Vagina (tissue), 2 donors: ENCODE results near the gene CPLANE1. TPM values are rescaled to one million over a fixed set of nuclear protein-coding genes. Genes with fewer than 3 reads are reported as not detected.
A peak's percentile ranks its signal among the peaks of the same experiment; 100 is the strongest.
"Not testable (repeated sequence)": the region's sequence is repeated elsewhere in the genome, so short reads cannot be mapped to it uniquely, and the experiment has no call there.

Experiments used
- DNase-seq, 2 donors: peaks; one replicate each; pipeline ENCODE4 v3.0.0-alpha.2; 2017; ENCODE audit errors: extremely low spot score in 2 of 2
- H3K27ac ChIP-seq: fragments of 200-600 bp; sonication (generic); one replicate; pipeline ENCODE4 v1.5.1; 2019
- H3K27me3 ChIP-seq: fragments of 200-600 bp; sonication (generic); one replicate; pipeline ENCODE4 v1.5.1; 2019
- H3K36me3 ChIP-seq, 2 donors: fragments of 200-600 bp; sonication (generic); one replicate each; pipeline ENCODE4 v1.5.1; 2017 to 2019
- H3K4me1 ChIP-seq: fragments of 200-600 bp; sonication (generic); one replicate; pipeline ENCODE4 v1.5.1; 2019
- H3K4me3 ChIP-seq, 2 donors: fragments of 200-600 bp; sonication (generic); 1 replicate in 1 of 2; 2 replicates in 1 of 2; pipeline ENCODE4 v1.5.1; 2016 to 2019
- H3K9me3 ChIP-seq: fragments of 200-600 bp; sonication (generic); one replicate; pipeline ENCODE4 v1.5.1; 2019
- POLR2A ChIP-seq, 2 donors: fragments of 450-650 bp; IDR thresholded peaks; one replicate each; pipeline ENCODE4 v1.6.1; 2017; ENCODE audit warnings: antibody characterized with exemption in 2 of 2, mild to moderate bottlenecking in 2 of 2, moderate library complexity in 2 of 2
- POLR2AphosphoS5 ChIP-seq, 2 donors: sonication (generic); formaldehyde crosslinking; IDR thresholded peaks; one replicate each; pipeline ENCODE4 v1.9.0; 2017; ENCODE audit warnings: antibody characterized with exemption in 2 of 2, mild to moderate bottlenecking in 2 of 2, low read depth in 1 of 2; ENCODE audit not compliant: insufficient read depth in 1 of 2
- intact Hi-C: fragments of 100-400 bp; cut with DNase I; formaldehyde crosslinking; loops from one replicate; pipeline ENCODE4 v1.15.1; 2023
- total RNA-seq: library from RNA; depleted of rRNA; stranded (reverse); fragments of >200 nt; gene quantifications from one replicate; pipeline ENCODE4 v1.2.3, GENCODE V29; 2016
- TF ChIP-seq, protein P1 (sequence below), 3 experiments: fragments of 450-650 bp in 2 of 3; fragments of 200-600 bp in 1 of 3; sonication (generic) in 1 of 3; IDR thresholded peaks; one replicate each; pipeline ENCODE4 v1.5.1; 2017 to 2019; ENCODE audit warnings: antibody characterized with exemption in 3 of 3, mild to moderate bottlenecking in 2 of 3, moderate library complexity in 2 of 3

The CPLANE1 gene
- total RNA-seq, 1 donor from 2014 or later: 26.5 TPM

DNA sequence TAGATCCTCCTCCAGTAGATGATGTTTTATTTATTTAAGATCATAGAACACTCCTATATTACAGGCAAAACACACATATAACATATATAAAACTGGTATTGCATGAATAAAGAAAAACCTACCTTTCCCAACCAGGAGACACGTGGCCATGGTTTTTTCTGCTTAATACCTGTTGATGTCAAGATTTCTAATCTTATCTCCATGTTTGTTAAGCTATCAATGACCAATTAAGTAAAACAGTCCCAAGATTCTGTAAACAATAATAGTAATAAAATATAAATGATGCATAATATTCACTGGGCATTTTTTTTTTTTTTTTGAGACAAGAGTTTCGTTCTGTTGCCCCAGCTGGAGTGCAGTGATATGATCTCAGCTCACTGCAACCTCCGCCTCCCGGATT lies 1.7 kb downstream of the CPLANE1 start:
- TF ChIP-seq, protein P1, sequence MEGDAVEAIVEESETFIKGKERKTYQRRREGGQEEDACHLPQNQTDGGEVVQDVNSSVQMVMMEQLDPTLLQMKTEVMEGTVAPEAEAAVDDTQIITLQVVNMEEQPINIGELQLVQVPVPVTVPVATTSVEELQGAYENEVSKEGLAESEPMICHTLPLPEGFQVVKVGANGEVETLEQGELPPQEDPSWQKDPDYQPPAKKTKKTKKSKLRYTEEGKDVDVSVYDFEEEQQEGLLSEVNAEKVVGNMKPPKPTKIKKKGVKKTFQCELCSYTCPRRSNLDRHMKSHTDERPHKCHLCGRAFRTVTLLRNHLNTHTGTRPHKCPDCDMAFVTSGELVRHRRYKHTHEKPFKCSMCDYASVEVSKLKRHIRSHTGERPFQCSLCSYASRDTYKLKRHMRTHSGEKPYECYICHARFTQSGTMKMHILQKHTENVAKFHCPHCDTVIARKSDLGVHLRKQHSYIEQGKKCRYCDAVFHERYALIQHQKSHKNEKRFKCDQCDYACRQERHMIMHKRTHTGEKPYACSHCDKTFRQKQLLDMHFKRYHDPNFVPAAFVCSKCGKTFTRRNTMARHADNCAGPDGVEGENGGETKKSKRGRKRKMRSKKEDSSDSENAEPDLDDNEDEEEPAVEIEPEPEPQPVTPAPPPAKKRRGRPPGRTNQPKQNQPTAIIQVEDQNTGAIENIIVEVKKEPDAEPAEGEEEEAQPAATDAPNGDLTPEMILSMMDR (IDR thresholded peaks at IDR 0.05): no peak
- Histone ChIP-seq H3K4me1 (peaks cover 22% of the 10 kb centered on the region), H3K9me3 (no peaks in the 10 kb centered on the region), H3K27me3 (no peaks in the 10 kb centered on the region), H3K4me3 (peak overlapping the region in 1 of 2 donors; percentile 78), H3K27ac (no peak overlapping the region), H3K36me3 (peaks cover 0 to 6% of the 10 kb centered on the region in 2 donors)
- no peak for DNase-seq
- intact Hi-C loops: no loop called here

DNA sequence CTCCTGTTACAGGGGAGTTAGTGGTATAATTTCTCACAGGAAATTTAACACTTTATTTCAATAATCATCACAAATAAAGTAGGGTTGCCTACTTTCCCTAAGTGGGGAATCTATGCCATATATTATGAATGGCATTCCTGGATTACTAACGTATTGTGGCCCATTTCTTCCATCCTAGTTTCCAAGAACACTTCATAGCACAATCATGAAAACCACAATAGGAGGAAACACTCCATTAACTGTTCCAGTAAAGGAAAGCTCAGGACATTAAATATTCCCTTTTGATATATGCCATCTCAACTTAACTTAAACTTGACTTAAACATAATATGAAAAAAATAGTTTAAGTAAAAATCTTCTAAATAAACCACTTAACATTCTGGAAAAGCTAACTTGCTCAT lies 2.1 kb downstream of the CPLANE1 start:
- TF ChIP-seq, protein P1 (IDR thresholded peaks at IDR 0.05): no peak
- TF ChIP-seq POLR2AphosphoS5 (IDR thresholded peaks at IDR 0.05; ENCODE audit: insufficient read depth in 1 of 2, low read depth in 1 of 2): no peak
- TF ChIP-seq POLR2A (IDR thresholded peaks at IDR 0.05): no peak
- no peak for DNase-seq
- Histone ChIP-seq H3K36me3 (peaks cover 0 to 9% of the 10 kb centered on the region in 2 donors), H3K4me1 (peaks cover 22% of the 10 kb centered on the region), H3K9me3 (no peaks in the 10 kb centered on the region), H3K27me3 (no peaks in the 10 kb centered on the region), H3K27ac (no peak overlapping the region), H3K4me3 (no peak overlapping the region)
- intact Hi-C loops: no loop called here

DNA sequence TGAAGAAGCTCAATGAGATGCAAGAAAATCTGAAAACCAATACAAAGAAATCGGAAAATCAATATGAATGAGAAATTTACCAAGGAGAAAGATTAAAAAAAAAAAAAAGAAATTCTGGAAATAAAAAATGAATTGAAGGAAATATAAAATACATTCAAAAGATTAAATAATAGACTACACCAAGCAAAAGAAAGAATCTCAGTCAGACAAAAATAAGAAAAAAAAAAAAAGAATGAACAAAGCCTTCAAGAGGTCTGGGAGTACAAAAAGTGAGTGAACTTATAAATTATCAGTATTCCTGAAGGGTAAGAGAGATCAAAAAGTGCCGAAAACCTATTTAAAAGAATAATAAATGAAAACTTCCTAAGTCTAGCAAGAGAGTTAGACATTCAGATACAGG lies 14.9 kb downstream of the CPLANE1 start:
- H3K27ac ChIP-seq: no peak overlapping the region

DNA sequence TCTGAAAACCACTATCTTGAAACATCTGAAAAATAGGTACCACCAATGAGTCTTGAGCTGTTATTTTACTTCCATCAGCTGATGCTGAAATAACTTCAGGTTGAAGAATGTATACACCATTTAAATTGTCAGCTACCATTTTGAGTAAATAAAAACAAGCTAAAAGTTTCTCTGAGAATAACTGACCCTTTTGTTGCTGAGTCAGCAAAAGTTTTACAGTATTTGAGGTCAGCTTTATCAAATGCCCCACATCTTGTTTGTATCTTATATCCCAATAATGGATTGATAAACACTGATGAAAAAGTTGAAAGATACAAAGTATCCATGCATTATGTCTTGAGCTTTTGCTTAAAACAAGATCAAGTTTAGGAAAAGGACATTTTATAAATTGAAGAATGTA lies 22.8 kb downstream of the CPLANE1 start:
- H3K4me3 ChIP-seq: no peak overlapping the region
- intact Hi-C loops: no loop called here
- peaks cover 0 to 36% of the 10 kb centered on the region in 2 donors for H3K36me3 ChIP-seq
- H3K27me3 ChIP-seq: no peaks in the 10 kb centered on the region
- H3K4me1 ChIP-seq: no peaks in the 10 kb centered on the region
- TF ChIP-seq, protein P1 (IDR thresholded peaks at IDR 0.05): no peak
- no peak for TF ChIP-seq POLR2AphosphoS5 (IDR thresholded peaks at IDR 0.05; ENCODE audit: insufficient read depth in 1 of 2, low read depth in 1 of 2)
- no peak for TF ChIP-seq POLR2A (IDR thresholded peaks at IDR 0.05)
- no peak overlapping the region for H3K27ac ChIP-seq
- no peaks in the 10 kb centered on the region for H3K9me3 ChIP-seq
- no peak for DNase-seq

More for the DNA sequence above, 14.9 kb downstream of the CPLANE1 start:
- intact Hi-C loops: no loop called here
- H3K9me3 ChIP-seq: peaks cover 3% of the 10 kb centered on the region
- H3K4me1 ChIP-seq: no peaks in the 10 kb centered on the region
- TF ChIP-seq, protein P1 (IDR thresholded peaks at IDR 0.05): no peak
- TF ChIP-seq POLR2AphosphoS5 (IDR thresholded peaks at IDR 0.05; ENCODE audit: insufficient read depth in 1 of 2, low read depth in 1 of 2) (no peak), POLR2A (IDR thresholded peaks at IDR 0.05) (no peak)
- no peak overlapping the region for H3K4me3 ChIP-seq
- DNase-seq: no peak
- H3K36me3 ChIP-seq: peaks cover 0 to 43% of the 10 kb centered on the region in 2 donors
- H3K27me3 ChIP-seq: no peaks in the 10 kb centered on the region

DNA sequence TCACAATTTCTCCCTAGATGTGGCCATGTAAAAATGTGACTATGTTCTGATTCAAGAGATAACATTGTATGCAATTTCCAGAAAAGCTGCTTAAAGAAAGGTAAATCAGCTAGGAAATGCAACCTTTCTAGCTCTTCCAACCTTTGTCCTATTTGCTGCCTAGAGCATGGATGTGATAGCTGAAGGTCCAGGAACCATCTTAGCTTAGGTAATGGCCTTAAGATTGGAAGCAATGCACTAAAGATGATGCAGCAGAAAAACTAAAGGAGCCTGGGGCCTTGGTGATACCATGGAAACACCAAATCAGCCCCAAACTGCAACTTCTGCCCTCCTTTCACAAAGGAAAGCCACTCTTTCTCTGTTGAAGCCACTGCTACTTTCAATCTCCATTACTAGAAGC lies 27.0 kb downstream of the CPLANE1 start:
- intact Hi-C loops: no loop called here
- TF ChIP-seq POLR2AphosphoS5 (IDR thresholded peaks at IDR 0.05; ENCODE audit: insufficient read depth in 1 of 2, low read depth in 1 of 2): no peak
- TF ChIP-seq, protein P1 (IDR thresholded peaks at IDR 0.05): no peak
- TF ChIP-seq POLR2A (IDR thresholded peaks at IDR 0.05): no peak
- no peaks in the 10 kb centered on the region for H3K4me1 ChIP-seq
- no peak for DNase-seq
- H3K27ac ChIP-seq: no peak overlapping the region
- peaks cover 0 to 61% of the 10 kb centered on the region in 2 donors for H3K36me3 ChIP-seq
- H3K4me3 ChIP-seq: no peak overlapping the region
- no peaks in the 10 kb centered on the region for H3K9me3 ChIP-seq
- no peaks in the 10 kb centered on the region for H3K27me3 ChIP-seq

DNA sequence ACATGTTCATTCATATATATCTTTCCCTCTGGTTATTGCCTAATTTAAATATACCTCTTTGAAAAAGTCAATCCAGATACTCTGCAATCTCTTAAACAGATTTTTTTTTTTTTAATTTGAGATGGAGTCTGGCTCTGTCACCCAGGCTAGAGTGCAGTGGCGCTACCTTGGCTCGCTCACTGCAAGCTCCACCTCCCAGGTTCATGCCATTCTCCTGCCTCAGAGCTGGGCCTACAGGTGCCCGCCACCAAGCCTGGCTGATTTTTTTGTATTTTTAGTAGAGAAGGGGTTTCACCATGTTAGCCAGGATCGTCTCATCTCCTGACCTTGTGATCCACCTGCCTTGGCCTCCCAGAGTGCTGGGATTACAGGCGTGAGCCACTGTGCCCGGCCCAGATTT lies 28.8 kb downstream of the CPLANE1 start:
- H3K9me3 ChIP-seq, H3K4me3 ChIP-seq, H3K4me1 ChIP-seq, H3K27ac ChIP-seq, H3K27me3 ChIP-seq, intact Hi-C loops, DNase-seq: not testable (repeated sequence)
- peaks cover 0 to 56% of the 10 kb centered on the region in 2 donors for H3K36me3 ChIP-seq

DNA sequence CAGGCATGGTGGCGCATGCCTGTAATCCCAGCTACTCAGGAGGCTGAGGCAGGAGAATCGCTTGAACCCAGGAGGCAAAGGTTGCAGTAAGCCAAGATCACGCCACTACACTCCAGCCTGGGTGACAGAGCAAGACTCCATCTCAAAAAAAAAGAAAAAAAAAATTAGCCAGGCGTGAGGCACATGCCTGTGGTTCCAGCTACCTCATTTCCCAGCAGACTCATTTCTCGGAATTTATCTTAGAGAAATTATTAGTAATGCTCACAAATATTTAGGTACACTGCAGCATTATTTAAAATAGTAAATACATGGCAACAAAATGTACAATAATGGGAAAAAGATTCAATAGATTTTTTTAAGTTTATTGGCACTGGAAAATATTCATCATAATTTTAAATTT lies 29.8 kb downstream of the CPLANE1 start:
- intact Hi-C loops, DNase-seq: not testable (repeated sequence)
- H3K36me3 ChIP-seq: peaks cover 0 to 56% of the 10 kb centered on the region in 2 donors

More for the DNA sequence above, 29.8 kb downstream of the CPLANE1 start:
- not testable (repeated sequence) for H3K4me3 ChIP-seq, H3K4me1 ChIP-seq, H3K9me3 ChIP-seq, H3K27me3 ChIP-seq, H3K27ac ChIP-seq
